ENCODE measurements around the gene PTPRG. TPM values are rescaled to one million over a fixed set of nuclear protein-coding genes. Genes with fewer than 3 reads are reported as not detected.

PTPRG gene
- polyA plus RNA-seq, 3 donors: not detected

- H3K27ac Mint-ChIP-seq: no peak overlapping the region
- Histone ChIP-seq H3K9me3 (replicated peaks in 1 of 2; ENCODE audit: control insufficient read depth in 1 of 2, insufficient read depth in 1 of 2, low read length in 2 of 2) (peaks cover 0 to 2% of the 10 kb centered on the region in 2 donors), H3K4me2 (replicated peaks; ENCODE audit: extremely low read depth, low read length, poor library complexity, severe bottlenecking) (no peak overlapping the region), H3K27me3 (ENCODE audit: control insufficient read depth in 2 of 2, insufficient read depth in 2 of 2, low read length in 2 of 2) (no peaks in the 10 kb centered on the region), H3K36me3 (replicated peaks in 1 of 2; ENCODE audit: control insufficient read depth in 1 of 2, insufficient read depth in 2 of 2, low read length in 2 of 2) (no peaks in the 10 kb centered on the region), H3K79me2 (ENCODE audit: insufficient read depth, low read length) (no peaks in the 10 kb centered on the region), H2AFZ (ENCODE audit: insufficient read depth, low read depth, low read length, poor library complexity, severe bottlenecking) (no peak overlapping the region), H3K9ac (ENCODE audit: insufficient read depth, low read length, poor library complexity, severe bottlenecking) (no peak overlapping the region), H3K4me1 (ENCODE audit: control insufficient read depth in 1 of 2, insufficient read depth in 2 of 2, low read length in 2 of 2) (no peaks in the 10 kb centered on the region), H3K27ac (ENCODE audit: low read depth in 1 of 2, low read length in 2 of 2) (no peak overlapping the region), H3K4me3 (replicated peaks in 1 of 3; ENCODE audit: low read depth in 2 of 3, low read length in 3 of 3) (no peak overlapping the region), H4K20me1 (ENCODE audit: insufficient read depth, low read length) (no peaks in the 10 kb centered on the region)
- no peak for TF ChIP-seq CTCF (IDR thresholded peaks at IDR 0.05)
- 98% methylated on average over 5 of the region's 16 CpGs for WGBS (ENCODE audit: insufficient coverage)
- peaks cover 0 to 7% (median 3%) of the 10 kb centered on the region in 7 donors for H3K9me3 Mint-ChIP-seq
- H3K4me1 Mint-ChIP-seq: no peaks in the 10 kb centered on the region
- no peaks in the 10 kb centered on the region for H3K27me3 Mint-ChIP-seq (ENCODE audit: low read depth in 3 of 3)
- no peaks in the 10 kb centered on the region for H3K36me3 Mint-ChIP-seq
- no peak for DNase-seq
- H3K4me3 Mint-ChIP-seq: no peak overlapping the region
- intact Hi-C loops (cut with micrococcal nuclease): no loop called here
These were observed 76.0 kb downstream of the PTPRG start for GRCh38 chr3:61637088-61638051.

GRCh38 chr3:61638741-61639140 lies 77.4 kb downstream of the PTPRG start:
- H3K36me3 Mint-ChIP-seq: no peaks in the 10 kb centered on the region
- no CpG with 5 or more reads among the region's 1 CpG for WGBS (ENCODE audit: insufficient coverage)
- H3K4me1 ChIP-seq (ENCODE audit: control insufficient read depth in 1 of 2, insufficient read depth in 2 of 2, low read length in 2 of 2): no peaks in the 10 kb centered on the region
- no peaks in the 10 kb centered on the region for H3K27me3 Mint-ChIP-seq (ENCODE audit: low read depth in 3 of 3)
- no peak overlapping the region for H3K4me3 Mint-ChIP-seq
- DNase-seq: no peak
- H3K27ac ChIP-seq (ENCODE audit: low read depth in 1 of 2, low read length in 2 of 2): no peak overlapping the region
- peaks cover 0 to 8% (median 3%) of the 10 kb centered on the region in 7 donors for H3K9me3 Mint-ChIP-seq
- no peaks in the 10 kb centered on the region for H3K79me2 ChIP-seq (ENCODE audit: insufficient read depth, low read length)
- peaks cover 0 to 3% of the 10 kb centered on the region in 2 donors for H3K9me3 ChIP-seq (replicated peaks in 1 of 2; ENCODE audit: control insufficient read depth in 1 of 2, insufficient read depth in 1 of 2, low read length in 2 of 2)
- TF ChIP-seq CTCF (IDR thresholded peaks at IDR 0.05): no peak
- H3K9ac ChIP-seq (ENCODE audit: insufficient read depth, low read length, poor library complexity, severe bottlenecking): no peak overlapping the region
- H4K20me1 ChIP-seq (ENCODE audit: insufficient read depth, low read length): no peaks in the 10 kb centered on the region
- H3K27me3 ChIP-seq (ENCODE audit: control insufficient read depth in 2 of 2, insufficient read depth in 2 of 2, low read length in 2 of 2): no peaks in the 10 kb centered on the region
- H3K4me3 ChIP-seq (replicated peaks in 1 of 3; ENCODE audit: low read depth in 2 of 3, low read length in 3 of 3): no peak overlapping the region
- no peak overlapping the region for H3K4me2 ChIP-seq (replicated peaks; ENCODE audit: extremely low read depth, low read length, poor library complexity, severe bottlenecking)
- H3K36me3 ChIP-seq (replicated peaks in 1 of 2; ENCODE audit: control insufficient read depth in 1 of 2, insufficient read depth in 2 of 2, low read length in 2 of 2): no peaks in the 10 kb centered on the region
- intact Hi-C loops (cut with micrococcal nuclease): no loop called here
- no peaks in the 10 kb centered on the region for H3K4me1 Mint-ChIP-seq
- H3K27ac Mint-ChIP-seq: no peak overlapping the region
- no peak overlapping the region for H2AFZ ChIP-seq (ENCODE audit: insufficient read depth, low read depth, low read length, poor library complexity, severe bottlenecking)
